ENCODE data around the gene CDK16. TPM values are rescaled to one million over a fixed set of nuclear protein-coding genes. Genes with fewer than 3 reads are reported as not detected.

CDK16 gene
- total RNA-seq, 4 donors from 2014 or later: 70.5 to 90.1 (median 88.0) TPM

DNA sequence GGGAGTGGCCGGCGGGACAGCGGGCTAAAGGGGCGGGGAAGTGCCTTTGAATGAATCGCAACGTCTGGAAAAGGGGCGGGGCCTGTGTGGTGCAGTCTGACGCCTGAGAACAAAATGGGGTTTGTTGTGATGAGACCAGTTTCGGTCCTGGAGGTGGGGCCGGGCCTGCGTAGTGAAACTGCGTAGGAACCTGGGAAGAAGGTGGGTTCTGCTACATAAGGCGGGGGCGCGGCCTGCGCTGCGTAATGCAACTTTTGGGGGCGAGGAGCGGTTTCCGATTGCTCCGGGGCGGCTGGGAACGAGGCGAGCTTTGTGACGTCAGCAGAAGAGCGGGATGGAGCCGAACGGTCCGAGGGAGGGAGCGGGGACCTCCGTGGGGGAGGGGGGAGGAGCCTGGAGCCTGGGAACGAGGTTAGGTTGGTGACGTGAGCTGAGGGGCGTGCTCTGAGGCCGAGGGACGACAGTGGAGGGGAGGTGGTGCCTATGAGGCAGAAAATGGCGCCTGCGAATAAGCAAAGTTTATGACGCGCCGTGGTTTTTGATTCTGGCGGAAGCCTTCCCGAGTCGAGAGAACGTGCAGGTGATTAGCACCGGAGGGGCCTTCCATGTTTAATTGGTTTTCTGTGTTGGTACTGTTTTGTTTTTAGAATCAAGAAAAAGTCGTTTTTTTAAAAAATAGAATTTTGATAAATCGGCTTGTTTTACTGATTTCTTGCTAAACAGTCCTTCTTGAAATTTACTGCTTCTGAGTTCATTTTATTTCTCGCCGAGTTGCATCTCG, 15.0 kb downstream of the CDK16 start:
- no peaks in the 10 kb centered on the region for H3K9me3 ChIP-seq
- TF ChIP-seq EP300 (IDR thresholded peaks at IDR 0.05): no peak
- TF ChIP-seq POLR2AphosphoS5 (IDR thresholded peaks at IDR 0.05): peak in 1 of 3 donors; percentile 63
- TF ChIP-seq, protein P1, sequence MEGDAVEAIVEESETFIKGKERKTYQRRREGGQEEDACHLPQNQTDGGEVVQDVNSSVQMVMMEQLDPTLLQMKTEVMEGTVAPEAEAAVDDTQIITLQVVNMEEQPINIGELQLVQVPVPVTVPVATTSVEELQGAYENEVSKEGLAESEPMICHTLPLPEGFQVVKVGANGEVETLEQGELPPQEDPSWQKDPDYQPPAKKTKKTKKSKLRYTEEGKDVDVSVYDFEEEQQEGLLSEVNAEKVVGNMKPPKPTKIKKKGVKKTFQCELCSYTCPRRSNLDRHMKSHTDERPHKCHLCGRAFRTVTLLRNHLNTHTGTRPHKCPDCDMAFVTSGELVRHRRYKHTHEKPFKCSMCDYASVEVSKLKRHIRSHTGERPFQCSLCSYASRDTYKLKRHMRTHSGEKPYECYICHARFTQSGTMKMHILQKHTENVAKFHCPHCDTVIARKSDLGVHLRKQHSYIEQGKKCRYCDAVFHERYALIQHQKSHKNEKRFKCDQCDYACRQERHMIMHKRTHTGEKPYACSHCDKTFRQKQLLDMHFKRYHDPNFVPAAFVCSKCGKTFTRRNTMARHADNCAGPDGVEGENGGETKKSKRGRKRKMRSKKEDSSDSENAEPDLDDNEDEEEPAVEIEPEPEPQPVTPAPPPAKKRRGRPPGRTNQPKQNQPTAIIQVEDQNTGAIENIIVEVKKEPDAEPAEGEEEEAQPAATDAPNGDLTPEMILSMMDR (IDR thresholded peaks at IDR 0.05): no peak
- TF ChIP-seq POLR2A (IDR thresholded peaks at IDR 0.05): peak in 1 of 2 donors; percentile 66
- WGBS: 14% methylated on average over 49 of the region's 51 CpGs

DNA sequence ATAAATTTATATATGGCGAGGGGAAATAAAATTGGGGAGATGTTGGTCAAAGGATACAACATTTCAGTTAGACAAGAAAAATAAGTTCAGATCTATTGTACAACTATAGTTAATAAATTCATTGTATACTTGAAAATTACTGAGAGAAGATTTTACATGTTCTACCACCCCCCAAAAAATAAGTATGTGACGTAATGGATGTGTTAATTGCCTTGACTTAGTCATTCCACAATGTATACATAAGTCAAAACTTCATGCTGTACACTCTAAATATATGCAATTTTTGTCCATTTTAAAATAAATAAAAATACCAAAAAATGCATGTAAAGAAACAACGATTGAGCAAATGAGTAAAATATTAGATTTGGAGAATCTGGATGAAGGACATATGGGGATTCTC, 16.1 kb downstream of the CDK16 start:
- Histone ChIP-seq H3K36me3 (no peaks in the 10 kb centered on the region), H3K4me3 (peak overlapping the region; percentile 58), H3K27ac (no peak overlapping the region), H3K4me1 (peaks cover 14% of the 10 kb centered on the region), H3K9me3 (no peaks in the 10 kb centered on the region), H3K27me3 (no peaks in the 10 kb centered on the region)
- TF ChIP-seq, protein P1 (IDR thresholded peaks at IDR 0.05): no peak
- no peak for TF ChIP-seq EP300 (IDR thresholded peaks at IDR 0.05)
- WGBS: 62% methylated on average over 3 of the region's 3 CpGs
- no peak for DNase-seq (ENCODE audit: low spot score in 2 of 2)

More for the DNA sequence above, 15.0 kb downstream of the CDK16 start:
- Histone ChIP-seq H3K36me3 (peaks cover 10% of the 10 kb centered on the region), H3K4me1 (peaks cover 14% of the 10 kb centered on the region), H3K27ac (peak overlapping the region; percentile 94), H3K4me3 (peak overlapping the region; percentile 58), H3K27me3 (no peaks in the 10 kb centered on the region)
- peak; percentile 97 for DNase-seq (ENCODE audit: low spot score in 2 of 2)

DNA sequence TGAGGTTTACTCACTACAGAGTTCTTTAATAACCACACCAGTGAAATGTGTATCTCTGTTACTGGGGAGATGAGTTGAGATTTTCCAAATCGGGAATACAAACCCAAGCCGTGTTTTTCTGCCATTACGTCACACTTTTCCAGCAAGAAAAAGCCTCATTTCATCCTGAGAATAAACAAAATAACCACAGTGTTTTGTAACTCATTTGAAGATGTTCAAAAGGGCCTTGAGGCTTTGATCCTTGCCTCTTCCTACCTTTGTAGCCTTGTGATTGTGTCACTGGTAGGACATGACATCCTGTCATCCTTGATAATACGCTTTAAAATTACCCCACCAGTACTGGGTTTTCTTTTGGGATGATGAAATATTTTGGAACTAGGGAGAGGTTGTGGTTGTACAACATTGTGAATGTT, 17.2 kb downstream of the CDK16 start:
- 64% methylated on average over 4 of the region's 4 CpGs for WGBS
- Histone ChIP-seq H3K27me3 (no peaks in the 10 kb centered on the region), H3K27ac (no peak overlapping the region), H3K36me3 (peaks cover 6% of the 10 kb centered on the region), H3K9me3 (no peaks in the 10 kb centered on the region), H3K4me1 (peaks cover 14% of the 10 kb centered on the region), H3K4me3 (no peak overlapping the region)
- no peak for TF ChIP-seq POLR2AphosphoS5 (IDR thresholded peaks at IDR 0.05)
- TF ChIP-seq, protein P1 (IDR thresholded peaks at IDR 0.05): no peak
- TF ChIP-seq POLR2A (IDR thresholded peaks at IDR 0.05): no peak
- TF ChIP-seq EP300 (IDR thresholded peaks at IDR 0.05): no peak
- no peak for DNase-seq (ENCODE audit: low spot score in 2 of 2)

DNA sequence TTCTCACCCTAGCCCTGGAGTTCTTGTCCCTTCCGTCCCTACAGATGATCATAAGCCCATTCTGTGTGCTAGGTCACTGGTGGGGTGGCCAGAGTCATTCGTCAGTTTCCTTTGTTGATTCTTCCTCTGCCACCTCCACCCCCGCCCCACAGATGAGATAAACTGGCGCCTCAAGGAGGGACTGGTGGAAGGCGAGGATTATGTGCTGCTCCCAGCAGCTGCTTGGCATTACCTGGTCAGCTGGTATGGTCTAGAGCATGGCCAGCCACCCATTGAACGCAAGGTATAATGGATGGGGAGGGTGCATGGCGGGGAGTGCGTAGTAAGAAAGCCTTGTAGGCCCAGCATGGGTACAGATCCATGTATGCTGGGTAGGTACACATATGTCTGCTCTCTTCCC, 20.7 kb downstream of the CDK16 start:
- 85% methylated on average over 8 of the region's 8 CpGs for WGBS
- DNase-seq (ENCODE audit: low spot score in 2 of 2): no peak
- TF ChIP-seq, protein P1 (IDR thresholded peaks at IDR 0.05): no peak
- TF ChIP-seq EP300 (IDR thresholded peaks at IDR 0.05): no peak
- no peak for TF ChIP-seq POLR2AphosphoS5 (IDR thresholded peaks at IDR 0.05)
- TF ChIP-seq POLR2A (IDR thresholded peaks at IDR 0.05): no peak
- H3K27ac ChIP-seq: no peak overlapping the region
- no peak overlapping the region for H3K4me3 ChIP-seq
- no peaks in the 10 kb centered on the region for H3K27me3 ChIP-seq
- peaks cover 9% of the 10 kb centered on the region for H3K4me1 ChIP-seq
- peaks cover 29% of the 10 kb centered on the region for H3K36me3 ChIP-seq
- no peaks in the 10 kb centered on the region for H3K9me3 ChIP-seq

DNA sequence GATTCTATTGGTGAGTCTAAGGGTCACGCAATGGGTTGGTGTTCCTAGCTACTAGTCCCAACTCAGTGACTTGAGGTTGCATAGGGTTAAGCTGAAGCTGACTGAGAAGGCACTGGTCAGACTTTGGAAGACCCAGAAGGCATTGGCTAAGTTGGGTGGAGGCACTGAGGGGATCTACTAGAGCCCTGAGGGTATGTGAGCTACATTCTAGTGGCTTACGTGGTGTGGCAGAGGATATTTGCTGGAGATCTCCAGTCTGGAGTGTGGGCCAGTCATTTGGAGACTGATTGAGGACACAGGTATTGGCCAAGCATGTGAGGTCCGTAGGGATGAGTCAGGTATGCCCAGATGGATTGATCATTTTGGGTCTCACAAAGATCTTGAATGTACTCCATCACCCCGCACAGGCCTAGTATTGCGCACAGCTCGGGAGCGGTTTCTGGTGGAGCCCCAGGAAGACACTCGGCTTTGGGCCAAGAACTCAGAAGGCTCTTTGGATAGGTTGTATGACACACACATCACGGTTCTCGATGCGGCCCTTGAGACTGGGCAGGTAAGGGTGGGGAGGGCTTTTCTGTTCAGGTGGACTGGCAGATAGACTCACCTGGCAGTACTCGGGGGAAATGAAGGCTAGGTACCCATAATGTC, 21.5 kb downstream of the CDK16 start:
- WGBS: 92% methylated on average over 9 of the region's 12 CpGs
- TF ChIP-seq POLR2A (IDR thresholded peaks at IDR 0.05): no peak
- TF ChIP-seq, protein P1 (IDR thresholded peaks at IDR 0.05): no peak
- no peak for TF ChIP-seq POLR2AphosphoS5 (IDR thresholded peaks at IDR 0.05)
- Histone ChIP-seq H3K36me3 (peaks cover 37% of the 10 kb centered on the region), H3K9me3 (no peaks in the 10 kb centered on the region), H3K27me3 (no peaks in the 10 kb centered on the region), H3K27ac (no peak overlapping the region), H3K4me3 (no peak overlapping the region), H3K4me1 (peaks cover 3% of the 10 kb centered on the region)
- peak in 1 of 2 donors; percentile 30 for DNase-seq (ENCODE audit: low spot score in 2 of 2)

Measured in suprapubic skin (tissue), 4 donors.